Muscle layer of duodenum (tissue), 2 donors: ENCODE results near the gene LITAFD.
"Not testable (repeated sequence)": the region's sequence is repeated elsewhere in the genome, so short reads cannot be mapped to it uniquely, and the experiment has no call there.

ENCODE experiments used
- H3K27ac ChIP-seq: one replicate; pipeline ENCODE4 v1.7.0; 2013; ENCODE audit warnings: mild to moderate bottlenecking, low read length
- H3K27me3 ChIP-seq: one replicate; pipeline ENCODE4 v1.7.0; 2013; ENCODE audit warnings: low read depth, mild to moderate bottlenecking, control low read depth, low read length
- H3K36me3 ChIP-seq, 2 donors: one replicate each; pipeline ENCODE4 v1.7.0; 2013; ENCODE audit warnings: low read length in 2 of 2, control low read depth in 1 of 2, mild to moderate bottlenecking in 1 of 2; ENCODE audit not compliant: insufficient read depth in 2 of 2, control insufficient read depth in 1 of 2
- H3K4me1 ChIP-seq, 2 donors: one replicate each; pipeline ENCODE4 v1.7.0; 2013; ENCODE audit warnings: low read length in 2 of 2, mild to moderate bottlenecking in 2 of 2, control low read depth in 1 of 2, moderate library complexity in 1 of 2; ENCODE audit not compliant: insufficient read depth in 2 of 2, control insufficient read depth in 1 of 2
- H3K4me3 ChIP-seq, 2 donors: one replicate each; pipeline ENCODE4 v1.7.0; 2013; ENCODE audit warnings: low read length in 2 of 2, low read depth in 1 of 2, mild to moderate bottlenecking in 1 of 2
- H3K9me3 ChIP-seq, 2 donors: one replicate each; pipeline ENCODE4 v1.7.0; 2013; ENCODE audit warnings: low read length in 2 of 2, control low read depth in 1 of 2, mild to moderate bottlenecking in 1 of 2; ENCODE audit not compliant: control insufficient read depth in 1 of 2
- donor health status: healthy.

The LITAFD gene

GRCh38 chr16:8916541-8917225 is 34.5 kb downstream of the LITAFD start:
- peaks cover 51 to 92% of the 10 kb centered on the region in 2 donors for H3K36me3 ChIP-seq
- H3K4me1 ChIP-seq, result no peaks in the 10 kb centered on the region
- no peaks in the 10 kb centered on the region for H3K27me3 ChIP-seq
- no peak overlapping the region for H3K4me3 ChIP-seq
- no peaks in the 10 kb centered on the region for H3K9me3 ChIP-seq
- H3K27ac ChIP-seq, result no peak overlapping the region

GRCh38 chr16:8917336-8917735 is 35.2 kb downstream of the LITAFD start:
- not testable (repeated sequence) for H3K4me3 ChIP-seq, H3K27ac ChIP-seq, H3K4me1 ChIP-seq, H3K27me3 ChIP-seq, H3K9me3 ChIP-seq
- H3K36me3 ChIP-seq, result peaks cover 52 to 92% of the 10 kb centered on the region in 2 donors

GRCh38 chr16:8919089-8919933 is 37.2 kb downstream of the LITAFD start:
- Histone ChIP-seq H3K27me3 (no peaks in the 10 kb centered on the region), H3K9me3 (no peaks in the 10 kb centered on the region), H3K27ac (no peak overlapping the region), H3K36me3 (peaks cover 63 to 83% of the 10 kb centered on the region in 2 donors), H3K4me1 (peaks cover 0 to 4% of the 10 kb centered on the region in 2 donors), H3K4me3 (no peak overlapping the region)

- no peaks in the 10 kb centered on the region for H3K27me3 ChIP-seq
- H3K4me1 ChIP-seq, result peaks cover 0 to 4% of the 10 kb centered on the region in 2 donors
- H3K27ac ChIP-seq, result no peak overlapping the region
- H3K4me3 ChIP-seq, result no peak overlapping the region
- peaks cover 64 to 76% of the 10 kb centered on the region in 2 donors for H3K36me3 ChIP-seq
- H3K9me3 ChIP-seq, result no peaks in the 10 kb centered on the region
Observed at GRCh38 chr16:8919934-8920462, 37.8 kb downstream of the LITAFD start.

GRCh38 chr16:8920645-8921346 is 38.6 kb downstream of the LITAFD start:
- Histone ChIP-seq H3K27me3 (no peaks in the 10 kb centered on the region), H3K27ac (no peak overlapping the region), H3K4me1 (peaks cover 0 to 4% of the 10 kb centered on the region in 2 donors), H3K36me3 (peaks cover 57 to 70% of the 10 kb centered on the region in 2 donors), H3K9me3 (no peaks in the 10 kb centered on the region), H3K4me3 (no peak overlapping the region)

GRCh38 chr16:8921347-8921984 is 39.3 kb downstream of the LITAFD start:
- no peaks in the 10 kb centered on the region for H3K9me3 ChIP-seq
- no peaks in the 10 kb centered on the region for H3K27me3 ChIP-seq
- no peak overlapping the region for H3K27ac ChIP-seq
- H3K4me1 ChIP-seq, result peaks cover 0 to 4% of the 10 kb centered on the region in 2 donors
- H3K4me3 ChIP-seq, result no peak overlapping the region
- H3K36me3 ChIP-seq, result peaks cover 52 to 63% of the 10 kb centered on the region in 2 donors

GRCh38 chr16:8923199-8923598 is 41.0 kb downstream of the LITAFD start:
- no peak overlapping the region for H3K4me3 ChIP-seq
- H3K36me3 ChIP-seq, result peaks cover 51 to 56% of the 10 kb centered on the region in 2 donors
- H3K27ac ChIP-seq, result no peak overlapping the region
- peaks cover 0 to 4% of the 10 kb centered on the region in 2 donors for H3K4me1 ChIP-seq
- no peaks in the 10 kb centered on the region for H3K9me3 ChIP-seq
- no peaks in the 10 kb centered on the region for H3K27me3 ChIP-seq

- Histone ChIP-seq H3K27ac (no peak overlapping the region), H3K36me3 (peaks cover 51 to 54% of the 10 kb centered on the region in 2 donors), H3K4me3 (no peak overlapping the region), H3K27me3 (no peaks in the 10 kb centered on the region), H3K4me1 (peaks cover 0 to 4% of the 10 kb centered on the region in 2 donors), H3K9me3 (no peaks in the 10 kb centered on the region)
Observed at GRCh38 chr16:8924214-8924613, 42.1 kb downstream of the LITAFD start.

- H3K36me3 ChIP-seq, result peaks cover 45 to 54% of the 10 kb centered on the region in 2 donors
- H3K4me3 ChIP-seq, result no peak overlapping the region
Observed at GRCh38 chr16:8925455-8925854, 43.3 kb downstream of the LITAFD start.

GRCh38 chr16:8926827-8927226 is 44.7 kb downstream of the LITAFD start:
- Histone ChIP-seq H3K27me3 (no peaks in the 10 kb centered on the region), H3K9me3 (no peaks in the 10 kb centered on the region), H3K36me3 (peaks cover 31 to 41% of the 10 kb centered on the region in 2 donors), H3K4me1 (peaks cover 0 to 4% of the 10 kb centered on the region in 2 donors), H3K4me3 (no peak overlapping the region), H3K27ac (no peak overlapping the region)

More at GRCh38 chr16:8925455-8925854, 43.3 kb downstream of the LITAFD start:
- no peaks in the 10 kb centered on the region for H3K27me3 ChIP-seq
- no peak overlapping the region for H3K27ac ChIP-seq
- H3K4me1 ChIP-seq, result peaks cover 0 to 4% of the 10 kb centered on the region in 2 donors
- no peaks in the 10 kb centered on the region for H3K9me3 ChIP-seq
